HG03039 (cell line): ENCODE data around the gene NOP14.
"Not testable (repeated sequence)": the region's sequence is repeated elsewhere in the genome, so short reads cannot be mapped to it uniquely, and the experiment has no call there.

ENCODE experiments used
- ATAC-seq: cut with Tn5 transposase; IDR thresholded peaks from one replicate; pipeline ENCODE4 v1.9.1; 2021; ENCODE audit warnings: mild to moderate bottlenecking, moderate library complexity; ENCODE audit not compliant: unreplicated experiment

The NOP14 gene

GRCh38 chr4:2963175-2963965 lies at the start of gene NOP14, which contains the start of gene GRK4:
Gene NOP14 (minus strand): TSS chr4:2963406. CDS start chr4:2963319, 87 bp downstream.
Gene GRK4 (plus strand): TSS chr4:2963571. CDS start chr4:2964071, 500 bp downstream.
- peak; percentile 76 for ATAC-seq

GRCh38 chr4:3011456-3012220 lies 48.4 kb upstream of the NOP14 start:
- no peak for ATAC-seq

- no peak for ATAC-seq
These were observed 47.8 kb upstream of the NOP14 start for GRCh38 chr4:3010998-3011397.

- no peak for ATAC-seq
These were observed 47.4 kb upstream of the NOP14 start for GRCh38 chr4:3010577-3010976.

GRCh38 chr4:3009422-3009821 lies 46.2 kb upstream of the NOP14 start:
- no peak for ATAC-seq

- ATAC-seq: no peak
These were observed 44.5 kb upstream of the NOP14 start for GRCh38 chr4:3007724-3008123.

- ATAC-seq: no peak
These were observed 33.2 kb upstream of the NOP14 start for GRCh38 chr4:2996415-2996814.

GRCh38 chr4:2995546-2996265 lies 32.5 kb upstream of the NOP14 start:
- ATAC-seq: no peak

- ATAC-seq: no peak
These were observed 31.7 kb upstream of the NOP14 start for GRCh38 chr4:2994917-2995316.

- no peak for ATAC-seq
These were observed 28.0 kb upstream of the NOP14 start for GRCh38 chr4:2991243-2991642.

GRCh38 chr4:2983715-2984114 lies 20.5 kb upstream of the NOP14 start:
- ATAC-seq: not testable (repeated sequence)

- ATAC-seq: no peak
These were observed 18.8 kb upstream of the NOP14 start for GRCh38 chr4:2982012-2982411.

GRCh38 chr4:2981256-2981819 lies 18.1 kb upstream of the NOP14 start:
- no peak for ATAC-seq

GRCh38 chr4:2977211-2978088 lies 14.2 kb upstream of the NOP14 start:
- ATAC-seq: no peak

- ATAC-seq: no peak
These were observed 8.1 kb upstream of the NOP14 start for GRCh38 chr4:2971275-2971674.

- no peak for ATAC-seq
These were observed 5.2 kb upstream of the NOP14 start for GRCh38 chr4:2968381-2968780.

- ATAC-seq: no peak
These were observed 2.1 kb upstream of the NOP14 start for GRCh38 chr4:2965262-2965661.

- no peak for ATAC-seq
These were observed 1.6 kb upstream of the NOP14 start for GRCh38 chr4:2964706-2965258.

GRCh38 chr4:2963966-2964471 lies 813 bp upstream of the NOP14 start:
- ATAC-seq: peak; percentile 19
